ENCODE data around the gene SPG21.

SPG21 gene

GRCh38 chr15:64934023-64934422 is 55.7 kb downstream of the SPG21 start:
- DNase-seq (ENCODE audit: low read depth) = no peak
- H3K4me3 ChIP-seq (ENCODE audit: control insufficient read depth, low read depth, low read length) = no peak overlapping the region
- no peak for TF ChIP-seq CTCF (conservative IDR thresholded peaks at IDR 0.05; ENCODE audit: control insufficient read depth, insufficient read depth, low read depth, low read length)

- no peak overlapping the region for H3K4me3 ChIP-seq (ENCODE audit: control insufficient read depth, low read depth, low read length)
- DNase-seq (ENCODE audit: low read depth) = no peak
- TF ChIP-seq CTCF (conservative IDR thresholded peaks at IDR 0.05; ENCODE audit: control insufficient read depth, insufficient read depth, low read depth, low read length) = no peak
These were observed 58.3 kb downstream of the SPG21 start for GRCh38 chr15:64931381-64931780.

GRCh38 chr15:64930778-64931371 is 58.8 kb downstream of the SPG21 start:
- no peak for TF ChIP-seq CTCF (conservative IDR thresholded peaks at IDR 0.05; ENCODE audit: control insufficient read depth, insufficient read depth, low read depth, low read length)
- no peak overlapping the region for H3K4me3 ChIP-seq (ENCODE audit: control insufficient read depth, low read depth, low read length)
- DNase-seq (ENCODE audit: low read depth) = peak; percentile 57

- H3K4me3 ChIP-seq (ENCODE audit: control insufficient read depth, low read depth, low read length) = no peak overlapping the region
- DNase-seq (ENCODE audit: low read depth) = no peak
- TF ChIP-seq CTCF (conservative IDR thresholded peaks at IDR 0.05; ENCODE audit: control insufficient read depth, insufficient read depth, low read depth, low read length) = no peak
These were observed 59.6 kb downstream of the SPG21 start for GRCh38 chr15:64930019-64930652.

- no peak overlapping the region for H3K4me3 ChIP-seq (ENCODE audit: control insufficient read depth, low read depth, low read length)
- no peak for TF ChIP-seq CTCF (conservative IDR thresholded peaks at IDR 0.05; ENCODE audit: control insufficient read depth, insufficient read depth, low read depth, low read length)
- DNase-seq (ENCODE audit: low read depth) = no peak
These were observed 61.0 kb downstream of the SPG21 start for GRCh38 chr15:64928626-64929220.

GRCh38 chr15:64926661-64927060 is 63.1 kb downstream of the SPG21 start:
- no peak overlapping the region for H3K4me3 ChIP-seq (ENCODE audit: control insufficient read depth, low read depth, low read length)
- DNase-seq (ENCODE audit: low read depth) = no peak
- no peak for TF ChIP-seq CTCF (conservative IDR thresholded peaks at IDR 0.05; ENCODE audit: control insufficient read depth, insufficient read depth, low read depth, low read length)
